ENCODE data around the gene AMPD1.

Gene AMPD1

DNA sequence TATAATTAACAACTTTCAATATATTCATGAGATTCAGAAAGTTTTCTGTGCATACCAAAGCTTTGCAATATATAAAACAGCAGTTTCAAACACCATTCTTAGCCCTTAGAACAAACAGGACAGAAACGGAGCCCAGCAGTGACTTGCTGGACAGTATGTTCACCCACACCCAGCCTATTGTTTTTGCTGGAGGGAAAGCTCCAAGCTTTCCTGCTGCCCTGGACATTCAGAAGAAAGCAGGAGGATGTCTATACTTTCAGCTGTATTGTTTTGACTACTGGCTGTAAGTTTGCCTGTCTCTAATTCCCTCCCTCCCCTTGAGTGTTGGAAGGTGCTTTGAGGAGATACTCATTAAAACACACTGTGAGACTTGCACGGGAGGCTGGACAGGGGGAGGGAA, 35.1 kb downstream of the AMPD1 start:
- Mint-ChIP-seq H3K27me3 (ENCODE audit: low read depth) (peaks cover 9% of the 10 kb centered on the region), H3K9me3 (no peaks in the 10 kb centered on the region), H3K27ac (no peak overlapping the region), H3K4me3 (no peak overlapping the region), H3K36me3 (ENCODE audit: low read depth) (no peaks in the 10 kb centered on the region), H3K4me1 (no peaks in the 10 kb centered on the region)
- TF ChIP-seq, protein P1, sequence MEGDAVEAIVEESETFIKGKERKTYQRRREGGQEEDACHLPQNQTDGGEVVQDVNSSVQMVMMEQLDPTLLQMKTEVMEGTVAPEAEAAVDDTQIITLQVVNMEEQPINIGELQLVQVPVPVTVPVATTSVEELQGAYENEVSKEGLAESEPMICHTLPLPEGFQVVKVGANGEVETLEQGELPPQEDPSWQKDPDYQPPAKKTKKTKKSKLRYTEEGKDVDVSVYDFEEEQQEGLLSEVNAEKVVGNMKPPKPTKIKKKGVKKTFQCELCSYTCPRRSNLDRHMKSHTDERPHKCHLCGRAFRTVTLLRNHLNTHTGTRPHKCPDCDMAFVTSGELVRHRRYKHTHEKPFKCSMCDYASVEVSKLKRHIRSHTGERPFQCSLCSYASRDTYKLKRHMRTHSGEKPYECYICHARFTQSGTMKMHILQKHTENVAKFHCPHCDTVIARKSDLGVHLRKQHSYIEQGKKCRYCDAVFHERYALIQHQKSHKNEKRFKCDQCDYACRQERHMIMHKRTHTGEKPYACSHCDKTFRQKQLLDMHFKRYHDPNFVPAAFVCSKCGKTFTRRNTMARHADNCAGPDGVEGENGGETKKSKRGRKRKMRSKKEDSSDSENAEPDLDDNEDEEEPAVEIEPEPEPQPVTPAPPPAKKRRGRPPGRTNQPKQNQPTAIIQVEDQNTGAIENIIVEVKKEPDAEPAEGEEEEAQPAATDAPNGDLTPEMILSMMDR (IDR thresholded peaks at IDR 0.05; ENCODE audit: unreplicated experiment in 3 of 3), result no peak

- no peaks in the 10 kb centered on the region for H3K36me3 Mint-ChIP-seq (ENCODE audit: low read depth)
- H3K27ac Mint-ChIP-seq, result no peak overlapping the region
- H3K4me1 Mint-ChIP-seq, result no peaks in the 10 kb centered on the region
- no peaks in the 10 kb centered on the region for H3K27me3 Mint-ChIP-seq (ENCODE audit: low read depth)
- H3K9me3 Mint-ChIP-seq, result no peaks in the 10 kb centered on the region
- TF ChIP-seq, protein P1 (IDR thresholded peaks at IDR 0.05; ENCODE audit: unreplicated experiment in 3 of 3), result no peak
- no peak overlapping the region for H3K4me3 Mint-ChIP-seq
These were observed 43.5 kb downstream of the AMPD1 start for GRCh38 chr1:114651893-114652292.

- TF ChIP-seq, protein P1 (IDR thresholded peaks at IDR 0.05; ENCODE audit: unreplicated experiment in 3 of 3), result no peak
- no peaks in the 10 kb centered on the region for H3K36me3 Mint-ChIP-seq (ENCODE audit: low read depth)
- no peaks in the 10 kb centered on the region for H3K4me1 Mint-ChIP-seq
- H3K9me3 Mint-ChIP-seq, result no peaks in the 10 kb centered on the region
- H3K27me3 Mint-ChIP-seq (ENCODE audit: low read depth), result no peaks in the 10 kb centered on the region
- no peak overlapping the region for H3K4me3 Mint-ChIP-seq
- H3K27ac Mint-ChIP-seq, result no peak overlapping the region
These were observed 46.8 kb downstream of the AMPD1 start for GRCh38 chr1:114648503-114648902.

GRCh38 chr1:114641377-114641776, 54.0 kb downstream of the AMPD1 start:
- no peaks in the 10 kb centered on the region for H3K4me1 Mint-ChIP-seq
- TF ChIP-seq, protein P1 (IDR thresholded peaks at IDR 0.05; ENCODE audit: unreplicated experiment in 3 of 3), result no peak

DNA sequence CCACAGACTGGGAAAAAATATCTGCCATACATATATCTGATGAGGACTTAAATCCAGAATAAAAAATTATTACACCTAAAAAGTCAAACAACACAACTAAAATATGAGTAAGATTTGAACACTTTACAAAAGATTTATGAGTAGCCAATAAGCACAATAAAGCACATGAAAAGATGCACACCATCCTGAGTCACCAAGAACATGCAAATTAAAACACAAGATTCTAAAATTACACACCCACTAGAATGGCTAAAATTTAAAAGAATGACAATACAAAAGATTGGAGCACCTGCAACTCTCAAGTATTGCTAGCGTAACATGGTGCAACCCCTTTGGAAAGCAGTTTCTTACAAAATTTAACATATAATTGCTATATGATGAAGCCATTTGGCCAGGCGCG, 56.4 kb downstream of the AMPD1 start:
- H3K4me1 Mint-ChIP-seq, result no peaks in the 10 kb centered on the region
- TF ChIP-seq, protein P1 (IDR thresholded peaks at IDR 0.05; ENCODE audit: unreplicated experiment in 3 of 3), result no peak
- no peaks in the 10 kb centered on the region for H3K27me3 Mint-ChIP-seq (ENCODE audit: low read depth)
- no peaks in the 10 kb centered on the region for H3K36me3 Mint-ChIP-seq (ENCODE audit: low read depth)
- no peaks in the 10 kb centered on the region for H3K9me3 Mint-ChIP-seq
- no peak overlapping the region for H3K4me3 Mint-ChIP-seq
- H3K27ac Mint-ChIP-seq, result no peak overlapping the region

More at GRCh38 chr1:114641377-114641776, 54.0 kb downstream of the AMPD1 start:
- H3K4me3 Mint-ChIP-seq, result no peak overlapping the region
- H3K27ac Mint-ChIP-seq, result no peak overlapping the region
- H3K27me3 Mint-ChIP-seq (ENCODE audit: low read depth), result no peaks in the 10 kb centered on the region
- no peaks in the 10 kb centered on the region for H3K36me3 Mint-ChIP-seq (ENCODE audit: low read depth)
- no peaks in the 10 kb centered on the region for H3K9me3 Mint-ChIP-seq

DNA sequence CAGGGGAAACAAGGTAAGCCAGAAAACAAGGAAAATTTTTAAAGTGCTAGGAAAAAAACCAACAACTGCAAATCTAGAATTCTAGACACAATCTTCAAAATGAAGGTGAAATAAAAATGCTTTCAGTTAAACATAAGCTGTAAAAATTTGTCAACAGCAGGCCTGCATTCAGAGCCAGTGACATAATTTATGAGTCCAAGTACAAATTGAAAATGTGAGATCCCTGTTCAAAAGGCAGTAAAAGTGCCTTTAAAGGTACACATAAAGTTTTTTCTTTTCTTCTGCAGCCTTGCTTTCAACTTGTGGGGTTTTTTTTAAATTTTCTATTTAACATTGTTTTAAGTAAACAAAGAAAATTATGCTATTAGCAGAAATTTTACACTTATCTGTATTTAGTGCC, 62.9 kb downstream of the AMPD1 start:
- H3K9me3 Mint-ChIP-seq, result peaks cover 5% of the 10 kb centered on the region
- H3K4me3 Mint-ChIP-seq, result no peak overlapping the region
- no peaks in the 10 kb centered on the region for H3K4me1 Mint-ChIP-seq
- TF ChIP-seq, protein P1 (IDR thresholded peaks at IDR 0.05; ENCODE audit: unreplicated experiment in 3 of 3), result no peak
- no peaks in the 10 kb centered on the region for H3K27me3 Mint-ChIP-seq (ENCODE audit: low read depth)
- H3K36me3 Mint-ChIP-seq (ENCODE audit: low read depth), result no peaks in the 10 kb centered on the region
- no peak overlapping the region for H3K27ac Mint-ChIP-seq

Data from nephron (organoid).